ENCODE results near the gene BATF3. TPM values are rescaled to one million over a fixed set of nuclear protein-coding genes. Genes with fewer than 3 reads are reported as not detected.

Gene BATF3
- total RNA-seq, 1 experiment from 2014 or later = 3.9 TPM

- TF ChIP-seq USF2 (CRISPR knock-in tag; IDR thresholded peaks at IDR 0.05) = peak; percentile 55; the same call in 1 of the 2 replicates
- TF ChIP-seq USF1 (CRISPR knock-in tag; IDR thresholded peaks at IDR 0.05) = peak; percentile 48; the same call in 1 of the 2 replicates
- no peak for TF ChIP-seq ARID4B (CRISPR knock-in tag; IDR thresholded peaks at IDR 0.05; ENCODE audit: borderline replicate concordance)
- no peak for TF ChIP-seq ZNF423 (CRISPR knock-in tag; IDR thresholded peaks at IDR 0.05)
- POLR2A ChIA-PET = no interaction called here
- no peak overlapping the region for H3K27ac Mint-ChIP-seq
- H3K9me3 Mint-ChIP-seq = peaks cover 6% of the 10 kb centered on the region
- no peak overlapping the region for H3K4me3 Mint-ChIP-seq
- CTCF ChIA-PET = interaction anchor here (0.8 to 1.0 kb wide), 2 partner anchors 39 to 253 kb away, joined by 3 to 7 read pairs; no protein-coding TSS in a partner anchor
- DNase-seq (ENCODE audit: low spot score) (no peak), ATAC-seq (no peak)
- peaks cover 5% of the 10 kb centered on the region for H3K27me3 Mint-ChIP-seq (ENCODE audit: low read depth)
- H3K4me1 Mint-ChIP-seq = peaks cover 4% of the 10 kb centered on the region
- no peaks in the 10 kb centered on the region for H3K36me3 Mint-ChIP-seq
Observed at GRCh38 chr1:212710566-212710965, 10.9 kb upstream of the BATF3 start.

- Mint-ChIP-seq H3K9me3 (no peaks in the 10 kb centered on the region), H3K4me1 (peaks cover 11% of the 10 kb centered on the region), H3K27me3 (ENCODE audit: low read depth) (peaks cover 52% of the 10 kb centered on the region), H3K36me3 (no peaks in the 10 kb centered on the region), H3K4me3 (no peak overlapping the region), H3K27ac (no peak overlapping the region)
- ChIA-PET CTCF (interaction anchor here (1.0 to 1.6 kb wide), 3 partner anchors 39 to 248 kb away, joined by 3 to 9 read pairs (median 4); no protein-coding TSS in a partner anchor), POLR2A (interaction anchor here (1.2 kb wide), 1 partner anchor 96 kb away, joined by 4 read pairs; the partner anchor contains the start of gene ATF3)
- DNase-seq (ENCODE audit: low spot score) = no peak
- no peak; the same call in 1 of the 2 replicates for ATAC-seq
- TF ChIP-seq SP1 (CRISPR knock-in tag; conservative IDR thresholded peaks at IDR 0.05) = no peak
- no peak for TF ChIP-seq E2F5 (CRISPR knock-in tag; IDR thresholded peaks at IDR 0.05)
- TF ChIP-seq PRRX2 (CRISPR knock-in tag; IDR thresholded peaks at IDR 0.05) = no peak
- TF ChIP-seq GTF2I (CRISPR knock-in tag; conservative IDR thresholded peaks at IDR 0.05) = no peak
- TF ChIP-seq NFYB (CRISPR knock-in tag; conservative IDR thresholded peaks at IDR 0.05; ENCODE audit: low read depth) = no peak
- TF ChIP-seq NFE2L1 (CRISPR knock-in tag; IDR thresholded peaks at IDR 0.05) = no peak
- no peak for TF ChIP-seq ZNF671 (CRISPR knock-in tag; IDR thresholded peaks at IDR 0.05)
- TF ChIP-seq FOXP4 (CRISPR knock-in tag; IDR thresholded peaks at IDR 0.05) = no peak
- TF ChIP-seq ARID4B (CRISPR knock-in tag; IDR thresholded peaks at IDR 0.05; ENCODE audit: borderline replicate concordance) = no peak
- TF ChIP-seq TCF7 (CRISPR knock-in tag; IDR thresholded peaks at IDR 0.05; ENCODE audit: low read depth) = no peak
- TF ChIP-seq ATF3 (CRISPR knock-in tag; conservative IDR thresholded peaks at IDR 0.05) = no peak
- TF ChIP-seq E2F1 (CRISPR knock-in tag; IDR thresholded peaks at IDR 0.05) = no peak
- no peak for TF ChIP-seq GRHL2 (CRISPR knock-in tag; IDR thresholded peaks at IDR 0.05; ENCODE audit: insufficient replicate concordance, severe bottlenecking)
- TF ChIP-seq TP53 (CRISPR knock-in tag; IDR thresholded peaks at IDR 0.05) = no peak
- TF ChIP-seq JAZF1 (CRISPR knock-in tag; IDR thresholded peaks at IDR 0.05) = no peak
- no peak for TF ChIP-seq CBFB (CRISPR knock-in tag; IDR thresholded peaks at IDR 0.05; ENCODE audit: low read depth)
Observed at GRCh38 chr1:212703991-212704564, 4.4 kb upstream of the BATF3 start.
